Measurements from ENCODE around the gene PRDX4. TPM values are rescaled to one million over a fixed set of nuclear protein-coding genes. Genes with fewer than 3 reads are reported as not detected.

PRDX4 gene
- total RNA-seq, 4 donors from 2014 or later, result 47.6 to 126 (median 74.3) TPM

Other genes starting within 250 kb of the PRDX4 start
- 10 to 100 TPM; 48.7 to 70.7 (median 57.7) TPM for gene ACOT9, start 75.8 kb downstream of the PRDX4 start, total RNA-seq
- 100 to 1,000 TPM; 167 to 405 (median 277) TPM for gene SAT1, start 115.7 kb downstream of the PRDX4 start, total RNA-seq
- gene APOO, start 240.4 kb downstream of the PRDX4 start, total RNA-seq, result 10 to 100 TPM in 1 of 4 donors, 1 to 10 TPM in 3; 4.5 to 19.8 (median 8.7) TPM
- gene CXorf58, start 240.5 kb downstream of the PRDX4 start, total RNA-seq, result under 1 TPM in 1 of 4 donors, not detected in 3; 0.15 TPM